Fibroblast of lung (primary cell): ENCODE data around the gene RNF152.

Experiments used
- CTCF ChIP-seq, 2 donors: IDR thresholded peaks in 1 of 2; conservative IDR thresholded peaks in 1 of 2; 1 replicate in 1 of 2; 2 replicates in 1 of 2; pipeline ENCODE4 v1.5.1; 2011 to 2012; ENCODE audit warnings: low read length in 2 of 2, control low read depth in 1 of 2, inconsistent platforms in 1 of 2, low read depth in 1 of 2, mild to moderate bottlenecking in 1 of 2
- EZH2 ChIP-seq: IDR thresholded peaks from 2 replicates; pipeline ENCODE4 v1.5.1; 2012; ENCODE audit warnings: low read length, control low read depth, mild to moderate bottlenecking; ENCODE audit errors: missing control alignments

GRCh38 chr18:61891894-61892293, 913 bp downstream of the RNF152 start:
- no peak for TF ChIP-seq CTCF (conservative IDR thresholded peaks at IDR 0.05 in 1 of 2, IDR thresholded peaks at IDR 0.05 in 1 of 2; ENCODE audit: low read depth in 1 of 2, low read length in 2 of 2)
- no peak for TF ChIP-seq EZH2
